Nephron (organoid): ENCODE results near the gene THEMIS.

Experiments
- H3K27ac Mint-ChIP-seq, 3 experiments: 2 replicates each; pipeline ENCODE4 v1.8.0; 2020; ENCODE audit warnings: mixed read lengths in 3 of 3, mild to moderate bottlenecking in 2 of 3, moderate library complexity in 1 of 3
- H3K27me3 Mint-ChIP-seq: 2 replicates; pipeline ENCODE4 v1.8.0; 2021; ENCODE audit warnings: low read depth, mild to moderate bottlenecking, moderate library complexity, mixed read lengths
- H3K36me3 Mint-ChIP-seq: 2 replicates; pipeline ENCODE4 v1.8.0; 2020; ENCODE audit warnings: low read depth, mixed read lengths
- H3K4me1 Mint-ChIP-seq: 2 replicates; pipeline ENCODE4 v1.8.0; 2020; ENCODE audit warnings: mixed read lengths
- H3K4me3 Mint-ChIP-seq, 3 experiments: 2 replicates each; pipeline ENCODE4 v1.8.0; 2020; ENCODE audit warnings: mild to moderate bottlenecking in 3 of 3, mixed read lengths in 3 of 3, moderate library complexity in 2 of 3
- H3K9me3 Mint-ChIP-seq: 2 replicates; pipeline ENCODE4 v1.8.0; 2020; ENCODE audit warnings: mixed read lengths
- TF ChIP-seq, protein P1 (sequence below), 3 experiments: fragments of 200-600 bp; sonication (generic); IDR thresholded peaks; one replicate each; pipeline ENCODE4 v1.5.0; 2021; ENCODE audit warnings: antibody characterized with exemption in 3 of 3; ENCODE audit not compliant: unreplicated experiment in 3 of 3

THEMIS gene

DNA sequence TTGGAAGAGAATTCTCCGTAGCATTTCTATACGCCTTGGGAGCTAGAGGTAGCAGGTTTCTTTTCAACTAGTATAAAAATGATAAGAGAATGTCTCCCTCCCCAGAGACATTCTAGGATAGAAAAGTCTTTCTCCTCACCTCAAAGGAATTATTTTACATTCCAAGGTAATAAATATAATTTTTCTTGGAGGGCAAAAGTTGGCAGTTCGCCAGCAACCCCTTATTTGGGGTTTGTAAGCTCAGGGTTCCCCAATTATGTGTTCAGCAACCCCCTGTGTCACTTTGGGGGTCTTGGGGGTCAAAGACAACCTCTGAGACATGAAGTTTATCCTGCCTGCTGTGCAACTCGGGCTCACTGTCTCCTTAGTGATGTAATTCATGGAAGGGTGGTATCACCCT lies 58.3 kb downstream of the THEMIS start:
- no peak overlapping the region for H3K27ac Mint-ChIP-seq

GRCh38 chr6:127841811-127842210 lies 59.0 kb downstream of the THEMIS start:
- Mint-ChIP-seq H3K36me3 (no peaks in the 10 kb centered on the region), H3K4me3 (no peak overlapping the region), H3K4me1 (no peaks in the 10 kb centered on the region), H3K27me3 (no peaks in the 10 kb centered on the region), H3K9me3 (peaks cover 3% of the 10 kb centered on the region), H3K27ac (no peak overlapping the region)
- TF ChIP-seq, protein P1, sequence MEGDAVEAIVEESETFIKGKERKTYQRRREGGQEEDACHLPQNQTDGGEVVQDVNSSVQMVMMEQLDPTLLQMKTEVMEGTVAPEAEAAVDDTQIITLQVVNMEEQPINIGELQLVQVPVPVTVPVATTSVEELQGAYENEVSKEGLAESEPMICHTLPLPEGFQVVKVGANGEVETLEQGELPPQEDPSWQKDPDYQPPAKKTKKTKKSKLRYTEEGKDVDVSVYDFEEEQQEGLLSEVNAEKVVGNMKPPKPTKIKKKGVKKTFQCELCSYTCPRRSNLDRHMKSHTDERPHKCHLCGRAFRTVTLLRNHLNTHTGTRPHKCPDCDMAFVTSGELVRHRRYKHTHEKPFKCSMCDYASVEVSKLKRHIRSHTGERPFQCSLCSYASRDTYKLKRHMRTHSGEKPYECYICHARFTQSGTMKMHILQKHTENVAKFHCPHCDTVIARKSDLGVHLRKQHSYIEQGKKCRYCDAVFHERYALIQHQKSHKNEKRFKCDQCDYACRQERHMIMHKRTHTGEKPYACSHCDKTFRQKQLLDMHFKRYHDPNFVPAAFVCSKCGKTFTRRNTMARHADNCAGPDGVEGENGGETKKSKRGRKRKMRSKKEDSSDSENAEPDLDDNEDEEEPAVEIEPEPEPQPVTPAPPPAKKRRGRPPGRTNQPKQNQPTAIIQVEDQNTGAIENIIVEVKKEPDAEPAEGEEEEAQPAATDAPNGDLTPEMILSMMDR (IDR thresholded peaks at IDR 0.05; ENCODE audit: unreplicated experiment in 3 of 3), result no peak

More for the DNA sequence above, 58.3 kb downstream of the THEMIS start:
- TF ChIP-seq, protein P1 (IDR thresholded peaks at IDR 0.05; ENCODE audit: unreplicated experiment in 3 of 3), result no peak
- Mint-ChIP-seq H3K27me3 (no peaks in the 10 kb centered on the region), H3K36me3 (no peaks in the 10 kb centered on the region), H3K9me3 (peaks cover 10% of the 10 kb centered on the region), H3K4me3 (no peak overlapping the region), H3K4me1 (no peaks in the 10 kb centered on the region)

DNA sequence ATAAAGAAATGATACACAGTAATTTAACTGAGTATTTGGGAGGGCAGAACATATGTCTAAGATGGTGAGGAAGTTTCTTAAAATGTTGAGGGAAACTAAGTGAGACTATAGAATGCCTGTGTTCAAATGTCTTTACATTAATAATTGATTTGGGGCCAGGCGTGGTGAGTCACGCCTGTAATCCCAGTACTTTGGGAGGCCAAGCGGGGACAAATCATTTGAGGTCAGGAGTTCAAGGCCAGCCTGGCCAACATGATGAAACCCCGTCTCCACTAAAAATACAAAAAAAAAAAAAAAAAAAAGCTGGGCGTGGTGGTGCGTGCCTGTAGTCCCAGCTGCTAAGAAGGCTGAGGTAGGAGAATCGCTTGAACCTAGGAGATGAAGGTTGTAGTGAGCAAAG lies 66.7 kb downstream of the THEMIS start:
- no peaks in the 10 kb centered on the region for H3K4me1 Mint-ChIP-seq
- TF ChIP-seq, protein P1 (IDR thresholded peaks at IDR 0.05; ENCODE audit: unreplicated experiment in 3 of 3), result no peak
- H3K27ac Mint-ChIP-seq, result no peak overlapping the region
- H3K4me3 Mint-ChIP-seq, result no peak overlapping the region
- H3K27me3 Mint-ChIP-seq, result no peaks in the 10 kb centered on the region
- H3K9me3 Mint-ChIP-seq, result no peaks in the 10 kb centered on the region
- H3K36me3 Mint-ChIP-seq, result no peaks in the 10 kb centered on the region

GRCh38 chr6:127833336-127833735 lies 67.5 kb downstream of the THEMIS start:
- Mint-ChIP-seq H3K4me1 (no peaks in the 10 kb centered on the region), H3K4me3 (no peak overlapping the region), H3K27me3 (no peaks in the 10 kb centered on the region), H3K27ac (no peak overlapping the region), H3K36me3 (no peaks in the 10 kb centered on the region), H3K9me3 (no peaks in the 10 kb centered on the region)
- TF ChIP-seq, protein P1 (IDR thresholded peaks at IDR 0.05; ENCODE audit: unreplicated experiment in 3 of 3), result no peak

DNA sequence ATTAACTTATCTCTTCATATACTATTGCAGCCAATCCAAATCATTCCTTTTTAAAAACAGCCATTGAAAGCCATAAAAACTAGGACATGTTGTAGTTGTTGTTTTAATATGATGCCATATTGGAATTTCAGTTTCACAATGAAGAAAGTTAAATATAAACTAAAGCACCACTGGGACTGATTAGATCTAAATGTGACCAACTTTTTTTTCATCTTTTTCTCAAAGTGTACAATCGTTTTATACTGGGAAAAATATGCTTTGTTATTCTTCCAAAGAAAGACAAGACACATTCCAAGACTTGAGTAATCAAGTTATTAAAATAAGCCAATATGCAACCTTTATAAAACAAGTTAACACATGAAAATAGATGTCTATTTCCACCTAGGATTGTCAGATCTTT lies 68.5 kb downstream of the THEMIS start:
- H3K9me3 Mint-ChIP-seq, result no peaks in the 10 kb centered on the region
- H3K27ac Mint-ChIP-seq, result no peak overlapping the region
- no peaks in the 10 kb centered on the region for H3K36me3 Mint-ChIP-seq
- TF ChIP-seq, protein P1 (IDR thresholded peaks at IDR 0.05; ENCODE audit: unreplicated experiment in 3 of 3), result no peak
- H3K4me1 Mint-ChIP-seq, result no peaks in the 10 kb centered on the region
- H3K27me3 Mint-ChIP-seq, result no peaks in the 10 kb centered on the region
- H3K4me3 Mint-ChIP-seq, result no peak overlapping the region

GRCh38 chr6:127824061-127824460 lies 76.8 kb downstream of the THEMIS start:
- Mint-ChIP-seq H3K4me3 (no peak overlapping the region), H3K4me1 (no peaks in the 10 kb centered on the region), H3K27ac (no peak overlapping the region), H3K27me3 (no peaks in the 10 kb centered on the region), H3K9me3 (no peaks in the 10 kb centered on the region), H3K36me3 (no peaks in the 10 kb centered on the region)
- TF ChIP-seq, protein P1 (IDR thresholded peaks at IDR 0.05; ENCODE audit: unreplicated experiment in 3 of 3), result no peak
